Smooth muscle cell (in vitro differentiated cells): ENCODE data around the gene SERPINA12. TPM values are rescaled to one million over a fixed set of nuclear protein-coding genes. Genes with fewer than 3 reads are reported as not detected.

Experiments
- polyA plus RNA-seq: library from polyadenylated mRNA; unstranded; fragments of >200 nt; fragmentation: Nextera tagmentation; extraction: Ambion mirVana; gene quantifications from 2 replicates; pipeline ENCODE4 v1.2.1, GENCODE V29; 2016
- total RNA-seq: library from RNA; depleted of rRNA; stranded (reverse); fragments of >200 nt; gene quantifications from 2 replicates; pipeline ENCODE4 v1.2.3, GENCODE V29; 2014

SERPINA12 gene
- total and polyA plus RNA-seq, 2 experiments from 2014 or later: not detected

Other genes with a start within 250 kb of the SERPINA12 start
- gene SERPINA10, start 216.2 kb downstream of the SERPINA12 start, total RNA-seq: not detected in 2 replicates
- not detected in 2 replicates for gene SERPINA10, start 216.2 kb downstream of the SERPINA12 start, polyA plus RNA-seq
- gene SERPINA6, start 186.1 kb downstream of the SERPINA12 start, total RNA-seq: not detected in 2 replicates
- 0.12 TPM in 1 of 2 replicates, not detected in the other for gene SERPINA6, start 186.1 kb downstream of the SERPINA12 start, polyA plus RNA-seq
- gene SERPINA2, start 142.8 kb downstream of the SERPINA12 start, total RNA-seq: not detected in 2 replicates
- gene SERPINA2, start 142.8 kb downstream of the SERPINA12 start, polyA plus RNA-seq: not detected in 2 replicates
- gene SERPINA1, start 120.9 kb downstream of the SERPINA12 start, total RNA-seq: 0.22 and 1.8 TPM in 2 replicates
- 2.4 and 3.4 TPM in 2 replicates for gene SERPINA1, start 120.9 kb downstream of the SERPINA12 start, polyA plus RNA-seq
- gene SERPINA11, start 56.7 kb downstream of the SERPINA12 start, total RNA-seq: not detected in 2 replicates
- gene SERPINA11, start 56.7 kb downstream of the SERPINA12 start, polyA plus RNA-seq: not detected in 2 replicates
- not detected in 2 replicates for gene SERPINA9, start 33.3 kb downstream of the SERPINA12 start, total RNA-seq
- not detected in 2 replicates for gene SERPINA9, start 33.3 kb downstream of the SERPINA12 start, polyA plus RNA-seq
- not detected in 2 replicates for gene SERPINA4, start 52.0 kb upstream of the SERPINA12 start, total RNA-seq
- gene SERPINA4, start 52.0 kb upstream of the SERPINA12 start, polyA plus RNA-seq: not detected in 2 replicates
- 0.27 TPM in 2 replicates for gene SERPINA5, start 72.0 kb upstream of the SERPINA12 start, total RNA-seq
- gene SERPINA5, start 72.0 kb upstream of the SERPINA12 start, polyA plus RNA-seq: 0.43 TPM in 1 of 2 replicates, not detected in the other
- gene SERPINA3, start 102.9 kb upstream of the SERPINA12 start, total RNA-seq: 0.09 and 3.2 TPM in 2 replicates
- 0.45 and 2.6 TPM in 2 replicates for gene SERPINA3, start 102.9 kb upstream of the SERPINA12 start, polyA plus RNA-seq